ENCODE data around the gene SEC24D.

- TF ChIP-seq, protein P1, sequence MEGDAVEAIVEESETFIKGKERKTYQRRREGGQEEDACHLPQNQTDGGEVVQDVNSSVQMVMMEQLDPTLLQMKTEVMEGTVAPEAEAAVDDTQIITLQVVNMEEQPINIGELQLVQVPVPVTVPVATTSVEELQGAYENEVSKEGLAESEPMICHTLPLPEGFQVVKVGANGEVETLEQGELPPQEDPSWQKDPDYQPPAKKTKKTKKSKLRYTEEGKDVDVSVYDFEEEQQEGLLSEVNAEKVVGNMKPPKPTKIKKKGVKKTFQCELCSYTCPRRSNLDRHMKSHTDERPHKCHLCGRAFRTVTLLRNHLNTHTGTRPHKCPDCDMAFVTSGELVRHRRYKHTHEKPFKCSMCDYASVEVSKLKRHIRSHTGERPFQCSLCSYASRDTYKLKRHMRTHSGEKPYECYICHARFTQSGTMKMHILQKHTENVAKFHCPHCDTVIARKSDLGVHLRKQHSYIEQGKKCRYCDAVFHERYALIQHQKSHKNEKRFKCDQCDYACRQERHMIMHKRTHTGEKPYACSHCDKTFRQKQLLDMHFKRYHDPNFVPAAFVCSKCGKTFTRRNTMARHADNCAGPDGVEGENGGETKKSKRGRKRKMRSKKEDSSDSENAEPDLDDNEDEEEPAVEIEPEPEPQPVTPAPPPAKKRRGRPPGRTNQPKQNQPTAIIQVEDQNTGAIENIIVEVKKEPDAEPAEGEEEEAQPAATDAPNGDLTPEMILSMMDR (IDR thresholded peaks at IDR 0.05) = no peak
- peak in 3 of 4 donors; percentile 34 to 65 (median 55) for TF ChIP-seq POLR2A (IDR thresholded peaks at IDR 0.05)
Measured at GRCh38 chr4:118834960-118835569, 861 bp downstream of the SEC24D start.
